ENCODE measurements around the gene ZNF527.
"Not testable (repeated sequence)": the region's sequence is repeated elsewhere in the genome, so short reads cannot be mapped to it uniquely, and the experiment has no call there.

DNA sequence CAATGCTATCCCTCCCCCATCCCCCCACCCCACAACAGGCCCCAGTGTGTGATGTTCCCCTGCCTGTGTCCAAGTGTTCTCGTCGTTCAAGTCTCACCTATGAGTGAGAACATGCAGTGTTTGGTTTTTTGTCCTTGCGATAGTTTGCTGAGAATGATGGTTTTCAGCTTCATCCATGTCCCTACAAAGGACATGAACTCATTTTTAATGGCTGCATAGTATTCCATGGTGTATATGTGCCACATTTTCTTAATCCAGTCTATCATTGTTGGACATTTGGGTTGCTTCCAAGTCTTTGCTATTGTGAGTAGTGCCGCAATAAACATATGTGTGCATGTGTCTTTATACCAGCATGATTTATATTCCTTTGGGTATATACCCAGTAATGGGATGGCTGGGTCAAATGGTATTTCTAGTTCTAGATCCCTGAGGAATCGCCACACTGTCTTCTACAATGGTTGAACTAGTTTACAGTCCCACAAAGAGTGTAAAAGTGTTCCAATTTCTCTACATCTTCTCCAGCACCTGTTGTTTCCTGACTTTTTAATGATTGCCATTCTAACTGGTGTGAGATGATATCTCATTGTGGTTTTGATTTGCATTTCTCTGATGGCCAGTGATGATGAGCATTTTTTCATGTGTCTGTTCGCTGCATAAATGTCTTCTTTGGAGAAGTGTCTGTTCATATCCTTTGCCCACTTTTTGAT, 35.4 kb downstream of the ZNF527 start:
- not testable (repeated sequence) for TF ChIP-seq ZNF384 (IDR thresholded peaks at IDR 0.05; ENCODE audit: low read depth, low read length); KAT7 (CRISPR knock-in tag; IDR thresholded peaks at IDR 0.05; ENCODE audit: borderline replicate concordance); RAD21 (CRISPR knock-in tag; conservative IDR thresholded peaks at IDR 0.05 in 1 of 2, IDR thresholded peaks at IDR 0.05 in 1 of 2); POLR3A (IDR thresholded peaks at IDR 0.05; ENCODE audit: borderline replicate concordance, extremely low read depth, insufficient read depth, insufficient read length); KLF1 (tag; IDR thresholded peaks at IDR 0.05); POLR2AphosphoS5 (IDR thresholded peaks at IDR 0.05; ENCODE audit: control insufficient read depth, insufficient read depth, low read depth, low read length)
- TF ChIP-seq, protein P1, sequence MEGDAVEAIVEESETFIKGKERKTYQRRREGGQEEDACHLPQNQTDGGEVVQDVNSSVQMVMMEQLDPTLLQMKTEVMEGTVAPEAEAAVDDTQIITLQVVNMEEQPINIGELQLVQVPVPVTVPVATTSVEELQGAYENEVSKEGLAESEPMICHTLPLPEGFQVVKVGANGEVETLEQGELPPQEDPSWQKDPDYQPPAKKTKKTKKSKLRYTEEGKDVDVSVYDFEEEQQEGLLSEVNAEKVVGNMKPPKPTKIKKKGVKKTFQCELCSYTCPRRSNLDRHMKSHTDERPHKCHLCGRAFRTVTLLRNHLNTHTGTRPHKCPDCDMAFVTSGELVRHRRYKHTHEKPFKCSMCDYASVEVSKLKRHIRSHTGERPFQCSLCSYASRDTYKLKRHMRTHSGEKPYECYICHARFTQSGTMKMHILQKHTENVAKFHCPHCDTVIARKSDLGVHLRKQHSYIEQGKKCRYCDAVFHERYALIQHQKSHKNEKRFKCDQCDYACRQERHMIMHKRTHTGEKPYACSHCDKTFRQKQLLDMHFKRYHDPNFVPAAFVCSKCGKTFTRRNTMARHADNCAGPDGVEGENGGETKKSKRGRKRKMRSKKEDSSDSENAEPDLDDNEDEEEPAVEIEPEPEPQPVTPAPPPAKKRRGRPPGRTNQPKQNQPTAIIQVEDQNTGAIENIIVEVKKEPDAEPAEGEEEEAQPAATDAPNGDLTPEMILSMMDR (IDR thresholded peaks at IDR 0.05 in 2 of 3, conservative IDR thresholded peaks at IDR 0.05 in 1 of 3; ENCODE audit: insufficient read depth in 2 of 3, low read depth in 1 of 3, low read length in 3 of 3) = not testable (repeated sequence)
- TF ChIP-seq, protein P2, sequence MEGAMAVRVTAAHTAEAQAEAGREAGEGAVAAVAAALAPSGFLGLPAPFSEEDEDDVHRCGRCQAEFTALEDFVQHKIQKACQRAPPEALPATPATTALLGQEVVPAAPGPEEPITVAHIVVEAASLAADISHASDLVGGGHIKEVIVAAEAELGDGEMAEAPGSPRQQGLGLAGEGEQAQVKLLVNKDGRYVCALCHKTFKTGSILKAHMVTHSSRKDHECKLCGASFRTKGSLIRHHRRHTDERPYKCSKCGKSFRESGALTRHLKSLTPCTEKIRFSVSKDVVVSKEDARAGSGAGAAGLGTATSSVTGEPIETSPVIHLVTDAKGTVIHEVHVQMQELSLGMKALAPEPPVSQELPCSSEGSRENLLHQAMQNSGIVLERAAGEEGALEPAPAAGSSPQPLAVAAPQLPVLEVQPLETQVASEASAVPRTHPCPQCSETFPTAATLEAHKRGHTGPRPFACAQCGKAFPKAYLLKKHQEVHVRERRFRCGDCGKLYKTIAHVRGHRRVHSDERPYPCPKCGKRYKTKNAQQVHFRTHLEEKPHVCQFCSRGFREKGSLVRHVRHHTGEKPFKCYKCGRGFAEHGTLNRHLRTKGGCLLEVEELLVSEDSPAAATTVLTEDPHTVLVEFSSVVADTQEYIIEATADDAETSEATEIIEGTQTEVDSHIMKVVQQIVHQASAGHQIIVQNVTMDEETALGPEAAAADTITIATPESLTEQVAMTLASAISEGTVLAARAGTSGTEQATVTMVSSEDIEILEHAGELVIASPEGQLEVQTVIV (CRISPR knock-in tag; IDR thresholded peaks at IDR 0.05; ENCODE audit: borderline replicate concordance) = not testable (repeated sequence)

Data from K562 (cell line).